SK-N-MC (cell line): ENCODE results near the gene LARGE1.

ENCODE experiments used
- DNase-seq: peaks from one replicate; pipeline ENCODE4 v3.0.0-alpha.2; 2011; ENCODE audit warnings: low read depth, low spot score
- H3K27ac ChIP-seq: fragments of 200-600 bp; sonication (generic); 2 replicates; pipeline ENCODE4 v1.5.1; 2016; ENCODE audit warnings: mixed run types
- H3K36me3 ChIP-seq: fragments of 200-600 bp; sonication (generic); 2 replicates; pipeline ENCODE4 v1.6.1; 2017; ENCODE audit warnings: antibody characterized with exemption, low read length, mixed read lengths; ENCODE audit not compliant: insufficient read depth
- H3K4me3 ChIP-seq: fragments of 200-600 bp; sonication (generic); 2 replicates; pipeline ENCODE4 v1.5.1; 2016
- H3K9ac ChIP-seq: fragments of 200-600 bp; sonication (generic); 2 replicates; pipeline ENCODE4 v1.8.0; 2017; ENCODE audit warnings: mixed run types, mixed read lengths; ENCODE audit not compliant: insufficient read length
- H3K9me3 ChIP-seq: fragments of 200-600 bp; sonication (generic); 2 replicates; pipeline ENCODE4 v1.6.1; 2017; ENCODE audit warnings: low read depth, mild to moderate bottlenecking, antibody characterized with exemption, low read length, moderate library complexity, mixed read lengths
- EZH2 ChIP-seq: fragments of 200-600 bp; sonication (generic); IDR thresholded peaks from one replicate; pipeline ENCODE4 v1.6.1; 2017; ENCODE audit warnings: antibody characterized with exemption
- FOXP2 ChIP-seq: optimal IDR thresholded peaks from 2 replicates; pipeline ENCODE3; 2011; ENCODE audit warnings: mild to moderate bottlenecking, moderate library complexity; ENCODE audit not compliant: insufficient read depth; ENCODE audit errors: extremely low read length, control extremely low read depth
- POLR2AphosphoS5 ChIP-seq: IDR thresholded peaks from 2 replicates; pipeline ENCODE4 v1.6.1; 2012; ENCODE audit warnings: mild to moderate bottlenecking, low read depth, low read length, borderline replicate concordance

The LARGE1 gene

GRCh38 chr22:33539202-33539901, 380.9 kb downstream of the LARGE1 start:
- Histone ChIP-seq H3K4me3 (no peak overlapping the region), H3K9ac (no peak overlapping the region), H3K36me3 (no peaks in the 10 kb centered on the region), H3K9me3 (no peaks in the 10 kb centered on the region), H3K27ac (no peak overlapping the region)
- TF ChIP-seq FOXP2: no peak
- no peak for TF ChIP-seq EZH2
- no peak for TF ChIP-seq POLR2AphosphoS5
- no peak for DNase-seq

GRCh38 chr22:33538277-33538885, 381.9 kb downstream of the LARGE1 start:
- Histone ChIP-seq H3K4me3 (no peak overlapping the region), H3K36me3 (no peaks in the 10 kb centered on the region), H3K27ac (no peak overlapping the region), H3K9me3 (no peaks in the 10 kb centered on the region), H3K9ac (no peak overlapping the region)
- TF ChIP-seq POLR2AphosphoS5 (no peak), EZH2 (no peak), FOXP2 (no peak)
- DNase-seq: no peak

- H3K4me3 ChIP-seq: no peak overlapping the region
- H3K9ac ChIP-seq: no peak overlapping the region
- no peaks in the 10 kb centered on the region for H3K9me3 ChIP-seq
- no peak for DNase-seq
- no peak overlapping the region for H3K27ac ChIP-seq
- TF ChIP-seq POLR2AphosphoS5: no peak
- no peak for TF ChIP-seq EZH2
- no peak for TF ChIP-seq FOXP2
- no peaks in the 10 kb centered on the region for H3K36me3 ChIP-seq
Measured at GRCh38 chr22:33537059-33537458, 383.2 kb downstream of the LARGE1 start.

- no peak for TF ChIP-seq POLR2AphosphoS5
- no peak for TF ChIP-seq EZH2
- TF ChIP-seq FOXP2: no peak
- no peak for DNase-seq
- no peak overlapping the region for H3K9ac ChIP-seq
- H3K36me3 ChIP-seq: no peaks in the 10 kb centered on the region
- H3K27ac ChIP-seq: no peak overlapping the region
- H3K4me3 ChIP-seq: no peak overlapping the region
- H3K9me3 ChIP-seq: no peaks in the 10 kb centered on the region
Measured at GRCh38 chr22:33535937-33536875, 384.1 kb downstream of the LARGE1 start.

GRCh38 chr22:33529424-33530113, 390.7 kb downstream of the LARGE1 start:
- no peak overlapping the region for H3K9ac ChIP-seq
- no peaks in the 10 kb centered on the region for H3K36me3 ChIP-seq
- DNase-seq: no peak
- H3K4me3 ChIP-seq: no peak overlapping the region
- H3K27ac ChIP-seq: no peak overlapping the region
- no peaks in the 10 kb centered on the region for H3K9me3 ChIP-seq
- no peak for TF ChIP-seq FOXP2
- no peak for TF ChIP-seq POLR2AphosphoS5
- no peak for TF ChIP-seq EZH2

- Histone ChIP-seq H3K9me3 (no peaks in the 10 kb centered on the region), H3K4me3 (no peak overlapping the region), H3K27ac (no peak overlapping the region), H3K36me3 (no peaks in the 10 kb centered on the region), H3K9ac (no peak overlapping the region)
- DNase-seq: no peak
- no peak for TF ChIP-seq FOXP2
- no peak for TF ChIP-seq POLR2AphosphoS5
- no peak for TF ChIP-seq EZH2
Measured at GRCh38 chr22:33528183-33528582, 392.1 kb downstream of the LARGE1 start.

- no peak overlapping the region for H3K4me3 ChIP-seq
- TF ChIP-seq POLR2AphosphoS5: no peak
- no peak for TF ChIP-seq EZH2
- TF ChIP-seq FOXP2: no peak
- DNase-seq: no peak
- H3K9ac ChIP-seq: no peak overlapping the region
- H3K9me3 ChIP-seq: no peaks in the 10 kb centered on the region
- H3K27ac ChIP-seq: no peak overlapping the region
- no peaks in the 10 kb centered on the region for H3K36me3 ChIP-seq
Measured at GRCh38 chr22:33526434-33527107, 393.7 kb downstream of the LARGE1 start.
